ENCODE measurements around the gene UGT1A9.
"Not testable (repeated sequence)": the region's sequence is repeated elsewhere in the genome, so short reads cannot be mapped to it uniquely, and the experiment has no call there.

- not testable (repeated sequence) for TF ChIP-seq CTCF (conservative IDR thresholded peaks at IDR 0.05; ENCODE audit: low read depth, low read length); RAD21 (IDR thresholded peaks at IDR 0.05; ENCODE audit: low read length); POLR2A (IDR thresholded peaks at IDR 0.05; ENCODE audit: low read depth, low read length)
Measured at GRCh38 chr2:233655943-233656342, 15.8 kb upstream of the UGT1A9 start.
